T-helper 1 cell treated with Interleukin-12 subunit alpha and Interleukin-12 subunit beta and Interleukin-4 antibody, amounts not matched to agents 30 ng/mL and 1 ng/mL, for 36 hours (primary cell): Measurements from ENCODE around the gene ANXA9. TPM values are rescaled to one million over a fixed set of nuclear protein-coding genes. Genes with fewer than 3 reads are reported as not detected.

Source experiments
- intact Hi-C: fragments of 100-400 bp; cut with micrococcal nuclease; formaldehyde crosslinking; loops from one replicate; pipeline ENCODE4 v1.15.1; 2024
- total RNA-seq: library from RNA; stranded (reverse); gene quantifications from 2 replicates; pipeline ENCODE4 v1.2.3, GENCODE V29; 2022

Gene ANXA9, protein sequence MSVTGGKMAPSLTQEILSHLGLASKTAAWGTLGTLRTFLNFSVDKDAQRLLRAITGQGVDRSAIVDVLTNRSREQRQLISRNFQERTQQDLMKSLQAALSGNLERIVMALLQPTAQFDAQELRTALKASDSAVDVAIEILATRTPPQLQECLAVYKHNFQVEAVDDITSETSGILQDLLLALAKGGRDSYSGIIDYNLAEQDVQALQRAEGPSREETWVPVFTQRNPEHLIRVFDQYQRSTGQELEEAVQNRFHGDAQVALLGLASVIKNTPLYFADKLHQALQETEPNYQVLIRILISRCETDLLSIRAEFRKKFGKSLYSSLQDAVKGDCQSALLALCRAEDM
- not detected in 2 replicates for total RNA-seq

GRCh38 chr1:150981805-150982712 is at the start of gene ANXA9:
Gene ANXA9, plus strand, starts transcription at chr1:150982292. Its CDS starts 814 bp downstream, at chr1:150983106.
- intact Hi-C loops: no loop called here

DNA sequence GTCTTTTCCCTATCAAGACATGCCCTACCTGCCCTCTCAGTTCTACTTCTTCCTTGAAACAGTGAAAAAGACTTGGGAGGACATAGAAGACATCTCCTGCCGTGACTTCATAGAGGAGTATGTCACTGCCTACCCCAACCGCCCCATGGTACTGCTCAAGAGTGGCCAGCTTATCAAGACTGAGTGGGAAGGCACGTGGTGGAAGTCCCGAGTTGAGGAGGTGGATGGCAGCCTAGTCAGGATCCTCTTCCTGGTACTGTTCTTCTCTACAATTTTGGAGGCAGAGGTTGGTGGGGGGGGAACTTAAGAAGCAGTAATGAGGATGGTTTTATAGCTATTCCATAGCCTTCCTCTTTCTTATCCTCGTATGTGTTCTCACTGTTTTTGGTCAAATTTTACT is 37.2 kb upstream of the ANXA9 start:
- intact Hi-C loops: no loop called here

GRCh38 chr1:150954708-150955107 is 27.4 kb upstream of the ANXA9 start:
- intact Hi-C loops: no loop called here

- intact Hi-C loops: no loop called here
Measured at GRCh38 chr1:150955280-150955679, 26.8 kb upstream of the ANXA9 start.

DNA sequence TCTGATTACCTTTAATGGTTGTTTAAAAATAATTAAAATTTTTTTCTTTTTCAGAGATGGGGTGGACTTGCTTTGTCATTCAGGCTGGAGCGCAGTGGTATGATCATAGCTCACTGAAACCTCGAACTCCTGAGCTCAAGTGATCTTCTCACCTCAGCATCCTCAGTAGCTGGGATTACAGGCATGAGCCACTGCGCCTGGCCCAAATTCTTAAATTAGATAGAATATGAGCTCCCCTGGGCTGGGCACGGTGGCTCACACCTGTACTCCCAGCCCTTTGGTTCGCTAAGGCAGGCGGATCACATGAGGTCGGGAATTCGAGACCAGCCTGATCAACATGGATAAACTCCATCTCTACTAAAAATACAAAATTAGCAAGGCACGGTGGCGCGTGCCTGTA is 24.4 kb upstream of the ANXA9 start:
- intact Hi-C loops: no loop called here

GRCh38 chr1:150960646-150961045 is 21.4 kb upstream of the ANXA9 start:
- intact Hi-C loops: no loop called here

- intact Hi-C loops: no loop called here
Measured at GRCh38 chr1:150961756-150962155, 20.3 kb upstream of the ANXA9 start.

DNA sequence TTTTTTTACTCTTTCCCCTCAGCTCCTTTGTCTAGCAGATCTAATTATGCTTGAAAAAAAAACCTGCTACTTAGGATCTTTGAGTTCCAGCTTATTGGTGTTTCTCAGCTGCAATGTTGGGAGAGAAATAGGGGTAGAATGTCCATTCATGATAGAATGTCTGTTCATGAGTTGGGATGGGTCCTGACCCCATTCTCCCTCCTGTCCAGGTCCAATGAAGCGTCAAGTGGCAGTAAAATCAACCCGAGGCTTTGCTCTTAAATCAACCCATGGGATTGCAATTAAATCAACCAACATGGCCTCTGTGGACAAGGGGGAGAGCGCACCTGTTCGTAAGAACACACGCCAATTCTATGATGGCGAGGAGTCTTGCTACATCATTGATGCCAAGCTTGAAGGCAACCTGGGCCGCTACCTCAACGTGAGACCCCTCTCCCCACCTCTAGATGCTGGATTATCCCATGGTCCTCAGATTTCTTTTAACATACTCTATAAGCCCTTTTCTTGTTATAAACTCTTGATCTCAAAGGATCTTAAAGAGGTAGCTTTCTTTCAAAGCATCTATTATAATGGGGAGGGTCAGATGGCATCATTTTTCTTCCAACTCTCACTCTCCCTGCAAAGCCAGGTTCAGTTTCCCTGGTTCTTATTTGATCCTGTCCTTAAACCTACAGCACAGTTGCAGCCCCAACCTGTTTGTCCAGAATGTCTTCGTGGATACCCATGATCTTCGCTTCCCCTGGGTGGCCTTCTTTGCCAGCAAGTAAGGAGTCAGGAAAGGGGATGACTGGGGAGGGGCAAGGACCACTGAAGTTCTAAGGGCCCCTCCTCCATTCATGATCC is 18.6 kb upstream of the ANXA9 start:
- intact Hi-C loops: no loop called here

- intact Hi-C loops: no loop called here
Measured at GRCh38 chr1:150964164-150964489, 18.0 kb upstream of the ANXA9 start.

DNA sequence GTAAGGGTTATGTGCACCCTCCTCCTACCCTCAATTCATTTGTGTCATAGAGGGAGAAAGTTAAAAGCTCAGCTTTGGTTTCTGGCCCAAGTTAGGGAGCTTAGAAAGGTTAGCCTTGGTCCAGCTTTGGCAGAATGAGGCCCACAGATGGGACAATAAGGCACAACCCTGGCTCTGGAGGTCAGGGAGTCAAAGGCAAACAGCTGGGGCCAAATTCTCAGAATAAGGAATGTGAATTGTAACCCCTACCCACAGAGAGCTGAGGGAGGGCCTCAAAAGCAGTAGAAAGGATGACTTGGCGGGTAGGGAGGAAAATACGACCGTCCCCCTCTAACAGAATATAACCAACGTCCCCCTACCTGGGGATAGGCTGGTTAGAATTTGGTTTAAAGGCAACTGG is 16.5 kb upstream of the ANXA9 start:
- intact Hi-C loops: no loop called here

DNA sequence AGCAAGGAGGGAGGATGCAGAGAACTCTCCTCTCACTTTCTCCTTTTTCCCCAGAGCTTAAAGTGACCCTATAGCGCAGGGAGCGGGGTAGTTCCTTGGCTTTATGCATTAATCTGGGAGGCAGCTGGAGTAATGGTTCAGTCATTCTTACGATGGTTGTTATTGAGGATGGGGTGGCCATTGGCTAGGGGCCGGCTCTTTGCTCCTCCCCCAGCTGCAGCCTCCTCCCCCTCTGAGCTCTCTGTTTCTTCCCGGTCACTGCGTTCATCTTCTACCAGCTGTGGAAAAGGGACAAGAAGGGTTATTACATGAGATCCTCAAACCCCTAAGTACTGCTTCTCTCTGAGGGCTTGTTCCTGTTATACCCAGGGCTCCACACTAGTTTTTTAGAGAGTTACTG is 16.1 kb upstream of the ANXA9 start:
- intact Hi-C loops: no loop called here

- intact Hi-C loops: no loop called here
Measured at GRCh38 chr1:150967936-150968335, 14.2 kb upstream of the ANXA9 start.

DNA sequence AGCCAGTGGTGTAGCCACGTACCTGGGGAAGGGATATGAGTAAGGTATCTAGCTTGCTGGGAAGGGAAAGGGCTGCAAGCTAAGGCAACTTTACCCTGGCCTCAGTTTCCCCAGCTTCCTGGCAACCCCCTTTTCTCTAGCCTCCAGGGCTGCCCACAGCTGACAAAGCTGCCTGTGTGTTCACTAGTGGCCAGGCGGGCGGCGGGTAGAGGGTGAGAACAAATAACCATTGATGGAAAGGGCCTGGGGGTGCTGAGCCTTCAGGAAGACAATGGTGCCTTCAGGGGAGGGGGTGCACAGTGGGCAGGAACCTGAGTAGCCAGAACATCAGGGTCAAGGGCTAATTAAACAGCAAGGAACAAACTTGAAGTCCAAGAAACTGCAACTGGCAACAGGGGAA is 13.6 kb upstream of the ANXA9 start:
- intact Hi-C loops: no loop called here

DNA sequence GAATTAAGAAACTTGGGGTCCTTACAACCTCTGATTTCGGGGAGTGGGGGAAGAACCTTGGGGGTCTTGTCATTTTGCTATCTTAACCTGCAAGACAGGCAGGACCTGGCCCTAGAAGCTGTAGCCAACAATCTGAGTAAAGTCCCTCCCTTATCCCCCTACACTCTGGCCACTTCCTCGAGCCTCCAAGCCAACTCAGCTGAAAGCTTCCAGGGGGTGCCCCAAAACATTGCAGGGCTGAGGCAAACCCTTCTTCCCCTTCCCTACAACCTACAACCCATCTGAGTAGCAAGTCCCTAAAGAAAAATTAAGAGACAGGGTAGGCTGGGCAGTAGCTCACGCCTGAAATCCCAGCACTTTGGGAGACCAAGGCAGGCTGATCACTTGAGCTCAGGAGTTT is 12.5 kb upstream of the ANXA9 start:
- intact Hi-C loops: no loop called here

DNA sequence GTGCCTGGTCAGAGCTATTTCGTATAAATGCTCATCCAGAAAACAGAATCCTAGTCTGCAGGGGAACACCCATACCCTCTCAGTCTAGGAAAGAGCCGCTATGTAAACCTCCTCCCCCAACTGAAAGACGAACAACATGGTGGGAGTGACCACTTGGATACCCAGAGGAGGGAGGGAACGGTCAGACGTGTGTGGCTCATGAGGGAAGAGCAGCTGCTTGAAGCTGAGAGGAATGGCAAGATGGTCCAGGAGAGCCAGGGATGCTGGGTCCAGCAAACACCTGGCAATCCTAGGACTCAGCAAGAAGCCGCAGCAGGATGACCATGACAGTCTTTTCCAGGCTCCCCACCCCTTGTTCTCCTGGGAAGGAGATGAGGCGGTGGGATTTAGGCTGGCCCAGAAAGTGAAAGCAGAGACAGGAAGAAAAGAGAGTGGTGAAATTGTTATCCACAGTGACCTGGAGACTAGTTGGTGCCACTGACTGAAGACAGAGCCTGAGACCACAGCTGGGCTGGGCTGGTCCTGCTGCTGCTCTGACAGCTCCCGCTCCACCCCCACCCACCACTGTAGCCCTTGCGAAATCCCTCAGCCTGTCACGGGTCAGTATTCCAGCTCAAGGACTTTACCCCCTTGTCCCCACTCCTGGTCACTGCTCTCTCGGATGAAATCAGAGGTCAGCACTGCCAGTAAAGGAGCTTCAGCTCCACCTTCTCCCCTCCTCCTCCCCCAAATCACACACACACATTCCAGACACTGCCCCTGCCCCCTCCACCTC is 11.1 kb upstream of the ANXA9 start:
- intact Hi-C loops: no loop called here

DNA sequence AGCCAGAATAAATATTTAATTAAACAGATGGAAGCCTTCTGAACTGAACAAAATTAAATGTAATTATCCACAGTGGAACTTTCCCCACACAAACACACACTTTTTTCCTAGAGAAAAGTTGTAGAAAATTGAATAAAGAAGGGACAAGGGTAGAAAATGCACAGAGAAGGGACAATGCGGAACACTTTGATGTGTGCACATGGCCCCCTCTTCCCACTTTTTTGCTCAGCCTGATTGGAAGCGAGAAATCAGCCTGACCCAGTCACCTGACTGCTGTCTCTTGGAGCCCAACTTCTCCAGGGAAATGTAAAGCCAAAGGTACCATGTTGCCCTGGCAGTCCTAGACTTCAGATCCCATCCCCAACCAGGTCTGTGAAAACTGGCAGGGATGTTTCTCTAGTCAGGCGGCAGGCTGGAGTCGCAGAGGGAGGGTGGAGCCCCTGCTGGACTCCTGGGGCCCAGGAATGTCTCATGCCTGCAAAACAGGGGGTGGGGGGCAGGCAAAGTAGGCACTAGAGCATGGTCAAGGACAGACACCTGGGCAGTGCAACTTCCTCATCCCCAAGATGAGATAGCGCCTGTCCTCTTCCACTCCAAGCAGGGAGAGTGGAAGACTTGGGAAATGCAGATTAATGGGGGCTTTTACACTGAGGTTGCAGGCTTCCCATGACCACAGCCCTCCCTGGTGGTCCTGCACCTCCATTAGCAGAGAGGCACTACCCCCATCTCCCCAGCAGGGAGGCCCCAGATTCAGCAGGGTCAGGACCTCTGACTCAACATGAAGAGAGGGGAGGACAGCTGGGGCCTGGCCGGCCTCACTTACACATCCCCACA is 10.3 kb upstream of the ANXA9 start:
- intact Hi-C loops: no loop called here

DNA sequence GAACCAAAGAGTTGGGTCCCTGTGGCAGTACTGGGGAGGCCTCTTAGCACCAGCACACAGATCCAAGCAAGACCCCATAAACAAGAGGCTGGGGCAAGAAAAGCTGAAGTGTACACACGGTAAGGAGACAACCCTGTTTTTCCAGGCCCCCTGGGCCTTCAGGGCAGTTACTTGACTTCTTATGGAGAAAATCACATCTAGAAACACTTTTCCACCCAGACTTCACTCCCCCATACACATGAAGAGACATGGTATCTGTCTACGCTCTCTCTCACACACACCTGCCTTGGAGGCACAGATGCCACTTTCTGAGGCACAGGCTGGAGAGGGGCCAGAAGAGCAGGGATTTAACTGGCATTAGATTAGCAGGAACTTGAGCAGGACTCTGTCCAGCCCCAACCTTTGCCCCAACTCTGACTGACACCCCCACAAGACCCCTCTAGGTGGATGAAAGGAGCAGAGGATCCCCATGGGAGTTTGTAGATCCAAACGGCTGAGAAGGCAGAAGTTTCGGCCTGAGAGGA is 9.6 kb upstream of the ANXA9 start:
- intact Hi-C loops: no loop called here

- intact Hi-C loops: no loop called here
Measured at GRCh38 chr1:150973258-150973835, 8.7 kb upstream of the ANXA9 start.

GRCh38 chr1:150973836-150974579 is 8.1 kb upstream of the ANXA9 start:
- intact Hi-C loops: loop anchor here (1.0 kb wide), 2 partner anchors 48 to 487 kb away; partner anchors contain the start of genes SETDB1 and TARS2
